ENCODE measurements around the gene ODF2. TPM values are rescaled to one million over a fixed set of nuclear protein-coding genes. Genes with fewer than 3 reads are reported as not detected.
"Not testable (repeated sequence)": the region's sequence is repeated elsewhere in the genome, so short reads cannot be mapped to it uniquely, and the experiment has no call there.

ODF2 gene
- total and polyA plus RNA-seq, 9 donors: 9.7 to 26.5 (median 20.3) TPM

DNA sequence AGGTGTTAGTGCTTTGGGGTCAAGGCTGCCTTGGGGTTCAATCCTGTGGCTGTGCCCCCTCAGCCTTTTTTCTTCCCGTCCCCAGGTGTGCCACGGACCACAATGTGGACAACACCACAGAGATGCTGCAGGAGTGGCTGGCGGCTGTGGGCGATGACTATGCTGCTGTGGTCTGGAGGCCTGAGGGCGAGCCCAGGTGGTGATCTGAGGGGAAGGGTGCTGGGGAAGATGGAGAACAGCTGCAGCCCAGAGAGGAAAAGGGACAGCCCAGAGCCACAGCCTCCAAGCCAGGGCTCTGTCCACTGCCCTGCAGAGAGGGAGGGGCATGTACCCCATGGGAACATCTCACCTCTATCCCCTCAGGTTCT, 33.0 kb upstream of the ODF2 start:
- Histone ChIP-seq H3K36me3 (no peaks in the 10 kb centered on the region), H3K27me3 (no peaks in the 10 kb centered on the region), H3K4me1 (ENCODE audit: insufficient read depth) (peaks cover 10% of the 10 kb centered on the region), H3K27ac (no peak overlapping the region), H3K4me3 (no peak overlapping the region), H3K9me3 (no peaks in the 10 kb centered on the region)
- intact Hi-C loops (cut with DNase I): no loop called here
- WGBS, 3 donors: 91 to 95% (median 93%) methylated on average over 5 of the region's 5 CpGs
- DNase-seq: no peak
- TF ChIP-seq, protein P1, sequence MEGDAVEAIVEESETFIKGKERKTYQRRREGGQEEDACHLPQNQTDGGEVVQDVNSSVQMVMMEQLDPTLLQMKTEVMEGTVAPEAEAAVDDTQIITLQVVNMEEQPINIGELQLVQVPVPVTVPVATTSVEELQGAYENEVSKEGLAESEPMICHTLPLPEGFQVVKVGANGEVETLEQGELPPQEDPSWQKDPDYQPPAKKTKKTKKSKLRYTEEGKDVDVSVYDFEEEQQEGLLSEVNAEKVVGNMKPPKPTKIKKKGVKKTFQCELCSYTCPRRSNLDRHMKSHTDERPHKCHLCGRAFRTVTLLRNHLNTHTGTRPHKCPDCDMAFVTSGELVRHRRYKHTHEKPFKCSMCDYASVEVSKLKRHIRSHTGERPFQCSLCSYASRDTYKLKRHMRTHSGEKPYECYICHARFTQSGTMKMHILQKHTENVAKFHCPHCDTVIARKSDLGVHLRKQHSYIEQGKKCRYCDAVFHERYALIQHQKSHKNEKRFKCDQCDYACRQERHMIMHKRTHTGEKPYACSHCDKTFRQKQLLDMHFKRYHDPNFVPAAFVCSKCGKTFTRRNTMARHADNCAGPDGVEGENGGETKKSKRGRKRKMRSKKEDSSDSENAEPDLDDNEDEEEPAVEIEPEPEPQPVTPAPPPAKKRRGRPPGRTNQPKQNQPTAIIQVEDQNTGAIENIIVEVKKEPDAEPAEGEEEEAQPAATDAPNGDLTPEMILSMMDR (IDR thresholded peaks at IDR 0.05): no peak
- TF ChIP-seq EP300 (IDR thresholded peaks at IDR 0.05) (no peak), POLR2A (IDR thresholded peaks at IDR 0.05) (no peak)

DNA sequence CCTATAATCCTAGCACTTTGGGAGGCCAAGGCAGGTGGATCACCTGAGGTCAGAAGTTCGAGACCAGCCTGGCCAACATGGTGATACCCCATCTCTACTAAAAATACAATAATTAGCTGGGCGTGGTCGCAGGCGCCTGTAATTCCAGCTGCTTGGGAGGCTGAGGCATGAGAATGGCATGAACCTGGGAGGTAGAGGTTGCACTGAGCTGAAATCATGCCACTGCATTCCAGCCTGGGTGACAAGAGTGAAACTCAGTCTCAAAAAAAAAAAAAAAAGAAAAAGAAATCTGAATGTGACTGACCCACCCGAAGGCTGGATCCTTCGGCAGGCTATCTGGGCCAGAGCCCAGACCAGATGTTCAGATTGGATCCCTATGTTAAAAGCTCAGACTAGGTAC, 32.5 kb upstream of the ODF2 start:
- H3K27ac ChIP-seq; H3K4me3 ChIP-seq; intact Hi-C loops (cut with DNase I); H3K27me3 ChIP-seq; DNase-seq; H3K9me3 ChIP-seq; H3K4me1 ChIP-seq (ENCODE audit: insufficient read depth); H3K36me3 ChIP-seq: not testable (repeated sequence)
- WGBS, 3 donors: 79 to 87% (median 82%) methylated on average over 6 of the region's 6 CpGs

DNA sequence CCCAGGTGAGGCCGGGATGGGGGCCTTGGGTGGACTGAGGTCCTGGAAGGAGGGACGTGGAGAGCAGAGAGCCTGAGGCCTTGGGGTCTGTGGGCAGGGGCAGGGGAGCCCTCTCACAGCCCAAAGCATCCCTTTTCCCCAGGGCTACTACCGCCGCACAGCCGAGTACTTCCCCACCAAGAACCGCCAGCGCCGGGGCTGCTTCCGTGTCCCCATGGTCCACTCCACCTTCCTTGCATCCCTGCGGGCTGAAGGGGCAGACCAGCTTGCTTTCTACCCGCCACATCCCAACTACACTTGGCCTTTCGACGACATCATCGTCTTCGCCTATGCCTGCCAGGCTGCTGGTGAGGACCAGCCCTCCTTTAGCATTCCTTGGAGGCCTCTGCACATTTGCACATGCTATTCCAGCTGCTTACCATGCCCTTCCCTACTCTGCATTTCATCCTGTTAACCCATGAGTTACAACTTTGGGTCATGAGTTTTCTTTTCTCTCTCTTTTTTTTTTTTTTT, 31.5 kb upstream of the ODF2 start:
- H3K4me1 ChIP-seq (ENCODE audit: insufficient read depth): peaks cover 6% of the 10 kb centered on the region
- DNase-seq: no peak
- H3K27me3 ChIP-seq: no peaks in the 10 kb centered on the region
- WGBS, 3 donors: 88 to 94% (median 92%) methylated on average over 15 of the region's 15 CpGs
- H3K27ac ChIP-seq: no peak overlapping the region
- H3K36me3 ChIP-seq: no peaks in the 10 kb centered on the region
- intact Hi-C loops (cut with DNase I): no loop called here
- H3K9me3 ChIP-seq: no peaks in the 10 kb centered on the region
- TF ChIP-seq, protein P1 (IDR thresholded peaks at IDR 0.05): no peak
- no peak for TF ChIP-seq POLR2A (IDR thresholded peaks at IDR 0.05)
- TF ChIP-seq EP300 (IDR thresholded peaks at IDR 0.05): no peak
- H3K4me3 ChIP-seq: no peak overlapping the region

DNA sequence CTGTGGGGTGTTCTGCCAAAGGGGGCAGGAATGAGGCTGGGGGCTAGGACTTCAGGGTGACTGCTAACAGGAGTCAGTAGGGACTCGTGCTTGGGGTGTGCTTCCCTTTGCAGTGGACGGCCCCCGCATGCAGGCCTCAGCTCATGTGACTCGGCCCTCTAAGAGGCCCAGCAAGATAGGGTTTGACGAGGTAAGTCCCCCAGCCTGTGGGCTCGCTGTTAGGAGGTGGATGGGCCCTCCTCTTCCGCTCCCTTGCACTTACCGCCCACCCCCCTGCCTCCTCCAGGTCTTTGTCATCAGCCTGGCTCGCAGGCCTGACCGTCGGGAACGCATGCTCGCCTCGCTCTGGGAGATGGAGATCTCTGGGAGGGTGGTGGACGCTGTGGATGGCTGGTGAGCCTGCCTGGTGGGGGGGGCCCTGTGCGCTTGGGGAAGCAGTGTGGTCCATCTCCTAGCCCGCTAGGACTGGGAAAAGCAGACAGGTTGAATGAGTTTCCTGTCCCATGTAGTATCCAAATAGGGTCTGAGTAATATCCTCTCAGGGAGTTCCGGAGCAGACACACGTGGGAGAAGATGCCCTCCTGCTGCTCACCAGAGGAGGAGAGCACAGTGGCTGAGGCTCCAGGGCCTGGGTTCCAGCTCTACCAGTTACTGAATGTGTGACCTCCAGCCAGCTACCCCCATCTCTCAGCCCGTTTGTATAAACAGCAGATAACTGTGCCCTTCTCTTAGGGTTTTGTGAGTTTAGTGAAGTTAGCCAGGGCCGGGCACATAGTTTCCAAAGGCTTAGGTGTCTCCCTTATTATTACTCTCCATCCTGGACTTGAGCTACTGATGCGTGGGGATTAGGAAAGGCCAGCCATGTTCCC, 26.9 kb upstream of the ODF2 start:
- no peaks in the 10 kb centered on the region for H3K27me3 ChIP-seq
- H3K9me3 ChIP-seq: no peaks in the 10 kb centered on the region
- no peak overlapping the region for H3K4me3 ChIP-seq
- intact Hi-C loops (cut with DNase I): no loop called here
- DNase-seq: no peak
- 47 to 60% (median 59%) methylated on average over 22 of the region's 22 CpGs for WGBS, 3 donors
- no peaks in the 10 kb centered on the region for H3K36me3 ChIP-seq
- TF ChIP-seq, protein P1 (IDR thresholded peaks at IDR 0.05): no peak
- TF ChIP-seq POLR2A (IDR thresholded peaks at IDR 0.05) (no peak), EP300 (IDR thresholded peaks at IDR 0.05) (no peak)
- no peak overlapping the region for H3K27ac ChIP-seq
- no peaks in the 10 kb centered on the region for H3K4me1 ChIP-seq (ENCODE audit: insufficient read depth)

DNA sequence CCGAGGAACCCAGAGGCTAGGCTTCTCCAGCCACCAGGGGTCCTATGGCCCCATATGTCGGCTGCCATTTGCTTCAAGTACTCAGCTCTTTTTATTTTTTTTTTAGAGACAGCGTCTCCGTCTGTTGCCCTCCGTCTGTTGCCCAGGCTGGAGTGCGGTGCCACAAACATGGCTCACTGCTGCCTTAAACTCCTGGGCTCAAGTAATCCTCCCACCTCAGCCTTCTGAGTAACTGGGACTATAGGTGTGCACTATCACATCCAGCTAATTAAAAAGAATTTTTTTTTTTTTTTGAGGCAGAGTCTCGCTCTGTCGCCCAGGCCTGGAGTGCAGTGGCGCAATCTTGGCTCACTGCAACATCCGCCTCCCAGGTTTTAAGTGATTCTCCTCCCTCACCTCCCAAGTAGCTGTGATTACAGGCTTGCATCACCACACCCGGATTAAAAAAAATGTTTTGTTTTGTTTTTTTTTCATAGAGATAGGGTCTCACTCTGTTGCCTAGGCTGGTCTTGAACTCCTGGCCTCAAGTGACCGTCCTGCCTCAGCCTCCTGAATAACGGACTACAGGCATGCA, 26.2 kb upstream of the ODF2 start:
- H3K27ac ChIP-seq: no peak overlapping the region
- H3K36me3 ChIP-seq: no peaks in the 10 kb centered on the region
- TF ChIP-seq POLR2A (IDR thresholded peaks at IDR 0.05) (no peak), EP300 (IDR thresholded peaks at IDR 0.05) (no peak)
- TF ChIP-seq, protein P1 (IDR thresholded peaks at IDR 0.05): no peak
- no peaks in the 10 kb centered on the region for H3K4me1 ChIP-seq (ENCODE audit: insufficient read depth)
- H3K9me3 ChIP-seq: no peaks in the 10 kb centered on the region
- 84 to 88% (median 87%) methylated on average over 13 of the region's 13 CpGs for WGBS, 3 donors
- H3K4me3 ChIP-seq: no peak overlapping the region
- no peaks in the 10 kb centered on the region for H3K27me3 ChIP-seq
- intact Hi-C loops (cut with DNase I): no loop called here
- DNase-seq: no peak

Measured in ovary (tissue), 9 donors.